OCI-LY1 (cell line): Measurements from ENCODE around the gene DIAPH1.

Source experiments
- CTCF ChIP-seq: fragments of 200-600 bp; sonication (generic), shearing (Covaris generic); IDR thresholded peaks from 2 replicates; pipeline ENCODE4 v1.5.1; 2017; ENCODE audit warnings: mild to moderate bottlenecking, antibody characterized with exemption, low read length, moderate library complexity, mixed read lengths
- EZH2 ChIP-seq: fragments of 200-600 bp; sonication (generic), shearing (Covaris generic); IDR thresholded peaks from 2 replicates; pipeline ENCODE4 v1.8.0; 2017; ENCODE audit warnings: borderline replicate concordance, mixed run types, mild to moderate bottlenecking, antibody characterized with exemption, low read length, moderate library complexity, mixed read lengths

DNA sequence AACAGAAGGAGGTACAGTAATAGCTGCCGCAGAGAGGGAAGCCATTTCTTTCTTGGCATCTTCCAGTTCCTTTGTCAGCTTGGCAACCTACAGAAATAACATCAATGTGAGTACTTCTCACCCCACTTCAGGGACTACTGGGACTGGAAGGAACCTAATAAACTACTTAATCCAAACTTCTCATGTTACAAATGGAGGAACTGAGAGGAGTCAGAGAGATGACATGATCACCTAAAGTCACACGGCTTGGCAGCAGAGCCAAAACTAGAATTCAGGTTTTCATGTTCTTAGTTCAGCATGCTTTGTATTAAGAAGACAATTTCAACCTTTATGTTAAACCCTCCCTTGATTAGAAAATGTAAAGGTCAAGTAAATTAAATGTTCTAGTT lies 44.7 kb downstream of the DIAPH1 start:
- no peak for TF ChIP-seq CTCF
- TF ChIP-seq EZH2 = no peak
